DMS53 (cell line): ENCODE results near the gene SLC35B2.
A peak's percentile ranks its signal among the peaks of the same experiment; 100 is the strongest.

Source experiments
- DNase-seq: peaks from one replicate; lab custom pipeline; 2025; lab: John Stamatoyannopoulos, UW

SLC35B2 gene

GRCh38 chr6:44267252-44267651, 9.9 kb upstream of the SLC35B2 start:
- no peak for DNase-seq

- DNase-seq, result no peak
Measured at GRCh38 chr6:44266347-44266746, 9.0 kb upstream of the SLC35B2 start.

DNA sequence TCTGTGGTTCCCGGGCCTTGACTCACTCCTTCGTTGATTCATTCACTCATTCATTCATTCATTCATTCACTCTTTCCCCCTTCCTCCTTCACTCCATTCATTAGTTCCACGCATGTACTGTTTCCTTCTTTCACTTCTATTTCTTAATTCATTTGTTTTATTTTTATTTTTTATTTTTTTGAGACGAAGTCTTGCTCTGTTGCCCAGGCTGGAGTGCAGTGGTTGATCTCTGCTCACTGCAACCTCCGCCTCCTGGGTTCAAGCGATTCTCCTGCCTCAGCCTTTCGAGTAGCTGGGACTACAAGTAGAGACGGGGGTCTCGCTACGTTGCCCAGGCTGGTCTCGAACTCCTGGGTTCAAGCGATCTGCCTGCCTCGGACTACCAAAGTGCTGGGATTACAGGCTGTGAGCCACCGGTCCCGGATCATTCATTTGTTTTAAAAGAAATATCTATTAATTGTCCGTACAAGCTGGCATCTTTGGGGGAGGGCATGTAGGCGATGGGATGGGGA, 8.4 kb upstream of the SLC35B2 start:
- no peak for DNase-seq

GRCh38 chr6:44265007-44265721, 7.8 kb upstream of the SLC35B2 start, which contains the start of gene NFKBIE:
Gene NFKBIE (minus strand): TSS chr6:44265551. CDS start chr6:44265346, 205 bp downstream.
- peak; percentile 95 for DNase-seq

DNA sequence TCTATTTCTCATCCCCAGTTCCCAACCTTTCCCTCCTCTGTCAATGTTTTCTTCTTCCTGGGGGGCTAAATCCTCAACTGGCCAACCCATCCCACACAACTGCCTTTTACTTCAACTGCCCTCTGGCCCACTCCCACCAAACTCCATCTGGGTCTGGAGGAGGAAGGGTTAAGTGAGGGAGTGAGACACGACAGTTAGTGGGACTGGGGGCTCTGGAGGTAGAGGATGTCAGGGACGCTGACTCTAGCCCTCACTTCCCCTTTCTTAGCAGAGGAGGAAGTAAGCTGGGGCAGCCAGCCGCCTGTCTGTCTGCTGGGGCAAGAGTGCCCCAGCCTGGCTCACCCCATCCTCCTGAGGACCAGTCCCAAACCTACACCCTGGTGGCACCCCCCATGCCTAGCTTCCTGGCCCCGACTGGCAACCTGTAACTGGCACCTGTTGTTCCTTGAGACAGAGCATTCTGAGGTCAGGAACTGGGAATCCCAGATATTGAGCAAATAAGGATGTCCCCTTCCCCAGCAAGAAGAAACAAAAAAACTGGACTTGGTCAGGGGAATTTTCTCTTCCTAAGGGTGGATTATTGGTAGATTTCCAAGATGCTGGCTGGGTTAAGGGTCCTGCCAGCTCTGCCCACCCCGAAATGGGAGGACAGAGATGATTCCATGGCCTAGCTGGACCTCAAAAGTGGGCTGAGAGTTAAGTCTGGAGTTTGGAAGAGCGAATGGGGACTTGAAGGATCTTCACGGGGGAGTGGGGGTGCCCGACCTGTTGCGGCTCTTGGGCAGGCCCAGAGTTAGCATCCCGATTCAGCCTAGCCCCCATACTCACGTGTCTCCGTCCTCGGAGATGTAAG, 7.1 kb upstream of the SLC35B2 start:
- no peak for DNase-seq

GRCh38 chr6:44263354-44264100, 6.2 kb upstream of the SLC35B2 start:
- no peak for DNase-seq

GRCh38 chr6:44262467-44263353, 5.4 kb upstream of the SLC35B2 start:
- DNase-seq, result no peak

- DNase-seq, result no peak
Measured at GRCh38 chr6:44261581-44261980, 4.3 kb upstream of the SLC35B2 start.

DNA sequence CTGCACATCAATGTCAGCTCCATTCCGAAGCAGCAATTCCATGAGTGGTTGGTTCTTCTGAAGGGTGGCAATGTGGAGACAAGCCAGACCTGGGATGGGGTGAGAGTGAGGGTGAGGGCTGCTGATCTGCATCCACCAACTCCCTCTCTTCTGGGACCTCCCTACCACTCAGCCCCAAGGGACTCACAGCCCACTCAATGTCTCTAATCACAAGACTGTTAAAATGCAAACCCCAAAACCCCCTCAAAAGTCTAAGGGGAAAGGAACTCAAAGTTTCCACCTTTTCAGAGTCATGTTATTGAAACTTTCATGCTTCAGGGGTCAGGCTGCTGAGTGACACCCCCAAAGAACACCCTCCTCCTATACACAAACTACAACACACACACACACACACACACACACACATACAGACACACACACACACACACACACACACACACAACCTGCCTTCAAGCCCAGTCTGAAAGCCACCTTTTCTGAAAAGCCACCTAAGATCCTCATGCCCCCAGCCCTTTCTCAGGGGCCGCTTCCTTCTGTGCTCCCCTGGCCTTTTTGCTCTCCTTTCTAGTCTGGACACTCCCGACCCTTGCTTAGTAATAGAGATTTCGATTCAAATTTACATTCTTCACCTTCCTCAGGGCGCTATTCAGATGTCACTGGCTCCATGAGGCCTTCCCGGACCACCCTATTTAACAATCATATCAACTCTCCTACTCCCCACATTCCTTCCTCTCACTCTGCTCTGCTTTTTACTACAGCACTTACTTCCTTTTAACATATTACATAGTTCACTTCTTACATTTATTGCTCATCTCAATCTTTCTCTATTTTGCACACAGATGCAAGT, 3.3 kb upstream of the SLC35B2 start:
- no peak for DNase-seq

DNA sequence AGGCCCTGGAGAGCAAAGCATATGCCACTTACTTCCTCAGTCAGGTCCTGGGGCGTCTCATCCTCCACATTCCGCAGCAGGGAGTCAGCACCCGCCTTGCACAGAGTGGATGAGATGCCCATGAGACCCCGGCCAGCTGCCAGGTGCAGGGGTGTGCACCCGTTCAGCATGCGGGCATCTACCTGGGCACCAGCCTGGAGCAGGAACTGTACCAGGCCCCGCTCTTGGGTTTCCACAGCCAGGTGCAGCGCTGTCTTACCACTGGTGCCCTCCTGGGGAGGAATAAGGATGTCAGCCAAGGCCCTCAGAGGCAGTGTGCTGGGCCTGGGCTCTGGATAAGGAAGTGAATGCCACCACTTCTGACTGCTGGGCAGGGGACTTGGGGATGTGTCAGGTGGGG, 2.7 kb upstream of the SLC35B2 start:
- DNase-seq, result no peak

GRCh38 chr6:44258921-44259320, 1.6 kb upstream of the SLC35B2 start:
- DNase-seq, result no peak

DNA sequence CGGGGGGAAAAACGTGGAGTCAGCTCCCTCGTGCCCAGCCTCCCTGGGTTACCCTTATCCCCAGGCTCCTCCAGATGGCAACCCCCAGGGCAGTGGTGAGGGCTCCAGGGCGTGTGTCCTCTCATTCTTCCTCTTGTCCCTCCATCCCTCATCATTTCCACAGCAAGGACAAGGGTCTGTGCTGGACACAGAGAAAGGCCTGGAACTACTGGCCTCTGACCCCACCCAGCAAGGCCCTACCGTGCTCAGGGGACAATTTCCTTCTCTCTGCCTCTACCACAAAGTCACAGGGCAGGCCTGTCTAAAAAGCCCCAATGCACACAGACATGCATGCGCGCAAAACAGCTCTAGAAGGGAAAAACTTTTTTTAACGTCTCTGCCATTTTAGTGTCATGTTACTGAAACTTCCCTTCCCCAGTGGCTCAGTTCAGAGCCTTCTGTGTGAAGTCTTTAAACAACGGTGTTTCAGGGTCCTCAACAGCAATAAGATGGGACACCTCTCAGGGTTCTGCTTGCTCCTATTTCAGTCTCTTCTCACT, 1.1 kb upstream of the SLC35B2 start:
- DNase-seq, result no peak

DNA sequence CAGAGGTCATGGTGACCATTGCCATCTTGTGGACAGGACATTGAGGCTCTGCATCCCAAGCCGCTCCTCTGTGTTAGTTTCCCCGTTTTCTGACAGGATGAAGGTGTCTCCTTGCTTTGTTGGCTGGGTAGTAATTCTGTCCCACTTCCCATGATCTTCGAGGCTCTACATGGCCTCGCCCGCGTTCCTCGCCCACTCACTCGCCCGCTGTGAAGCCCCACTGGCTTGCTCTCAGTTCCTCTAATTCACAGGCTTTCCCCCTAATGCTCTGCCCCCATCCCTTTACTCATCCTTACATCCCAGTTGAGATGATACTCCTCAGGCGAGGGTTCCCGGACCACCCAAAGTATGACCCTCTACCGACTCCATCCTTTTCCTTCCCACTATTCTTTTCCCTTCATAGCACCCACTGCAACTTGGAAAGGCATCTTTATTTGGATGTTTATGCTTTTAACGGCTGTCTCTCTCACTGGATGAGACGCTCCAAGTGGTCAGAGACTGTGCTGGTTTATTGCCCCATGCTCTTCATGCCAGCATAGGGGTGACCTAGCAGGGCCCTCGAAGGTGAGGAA, 511 bp upstream of the SLC35B2 start:
- DNase-seq, result no peak

DNA sequence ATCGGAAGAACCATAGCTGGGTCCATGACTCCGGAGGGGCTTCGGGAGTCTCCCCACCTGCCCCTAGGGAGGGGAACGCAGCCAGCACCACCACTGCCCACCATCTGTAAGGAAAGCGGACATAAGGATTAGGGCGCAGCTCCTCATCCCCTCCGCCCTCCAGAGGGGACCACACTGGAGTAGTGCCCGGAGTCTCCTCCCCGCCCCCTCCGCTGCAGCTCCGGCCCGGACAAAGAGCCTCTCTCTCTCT, 628 bp downstream of the SLC35B2 start:
- DNase-seq, result no peak

DNA sequence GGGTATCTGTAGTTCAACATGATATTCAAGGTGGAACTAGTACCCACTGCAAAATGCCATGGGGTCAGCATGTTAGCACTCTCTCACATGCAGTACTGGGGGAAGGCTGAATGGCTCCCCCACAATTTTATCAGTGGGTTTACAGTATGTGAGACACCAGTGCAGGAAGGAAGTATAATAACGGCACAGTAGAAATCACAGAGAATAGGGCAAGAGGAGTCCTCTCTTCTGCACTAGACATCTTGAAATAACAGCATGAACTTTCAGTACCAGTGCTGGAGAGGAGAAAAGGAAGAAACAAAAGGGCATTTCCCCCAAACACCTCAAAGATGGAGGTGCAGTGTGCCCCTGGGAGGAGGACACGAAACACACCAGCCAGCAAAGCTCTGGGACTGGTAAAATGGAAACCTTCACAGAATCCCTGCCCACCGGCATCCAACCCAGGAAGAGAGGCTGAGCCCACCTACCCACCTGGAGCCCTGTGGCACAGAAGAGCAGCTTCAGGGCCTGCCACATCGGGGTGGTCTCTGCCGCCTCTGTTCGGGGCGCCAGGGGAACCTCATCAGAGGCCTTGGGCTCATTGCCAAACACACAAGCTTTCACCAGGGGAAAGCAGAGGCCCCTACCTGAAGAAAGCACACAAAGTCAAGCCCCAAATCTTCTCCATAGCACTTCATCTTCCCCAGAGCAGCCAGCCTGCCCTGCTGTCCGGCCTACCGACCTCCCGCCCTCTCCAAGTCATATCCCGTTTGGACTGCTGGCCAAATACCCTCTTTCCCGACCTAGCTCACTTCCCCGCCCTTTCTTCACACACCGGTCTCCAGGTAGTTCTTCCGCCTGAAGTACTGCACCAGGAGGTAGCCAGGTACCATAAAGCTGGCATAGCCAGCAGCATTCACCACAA, 1.2 kb downstream of the SLC35B2 start:
- peak; percentile 74 for DNase-seq

DNA sequence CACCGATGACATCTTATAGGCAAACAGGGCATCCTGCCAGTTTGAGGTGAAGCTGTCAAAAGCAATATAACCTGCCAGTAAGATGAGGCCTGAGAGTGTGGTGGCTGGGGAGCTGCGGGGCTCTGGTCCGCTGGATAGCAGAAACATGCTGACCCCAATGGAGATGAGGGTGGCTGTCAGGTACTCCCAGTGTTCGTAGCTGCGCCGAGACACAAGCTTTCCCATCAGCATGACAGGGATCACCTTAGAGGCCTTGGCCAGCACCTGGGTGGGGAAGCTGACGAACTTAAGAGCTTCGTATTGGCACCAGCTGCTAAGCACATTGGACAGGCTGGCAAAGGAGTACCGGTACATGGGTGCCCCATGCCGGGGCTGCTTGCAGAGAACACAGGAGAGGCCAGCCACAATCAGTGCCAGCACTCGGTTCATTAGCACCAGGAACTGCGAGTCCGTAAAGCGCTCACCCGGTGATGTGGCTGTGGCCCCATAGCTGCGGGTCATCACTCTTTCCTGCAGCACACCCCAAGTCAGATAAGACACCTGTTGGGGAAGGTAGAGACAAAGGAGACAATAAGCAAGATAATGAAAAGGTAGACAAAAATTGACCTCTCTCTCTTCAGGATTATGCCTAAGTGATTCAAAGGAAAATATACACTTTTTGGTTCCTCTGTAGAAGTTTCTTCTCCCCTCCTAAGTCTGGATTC, 2.1 kb downstream of the SLC35B2 start:
- peak; percentile 73 for DNase-seq

- DNase-seq, result peak; percentile 67
Measured at GRCh38 chr6:44254191-44255104, 2.9 kb downstream of the SLC35B2 start.
